Activated T-helper 1 cell treated with anti-CD3 and anti-CD28 coated beads, Interleukin-2, amount 50 U/mL, for 16 hours (primary cell): ENCODE data around the gene ATXN7L1.

Experiments used
- DNase-seq, 2 donors: peaks; one replicate each; pipeline ENCODE4 v3.0.0-alpha.2; 2020; ENCODE audit warnings: low read depth in 1 of 2, low spot score in 1 of 2

The ATXN7L1 gene

DNA sequence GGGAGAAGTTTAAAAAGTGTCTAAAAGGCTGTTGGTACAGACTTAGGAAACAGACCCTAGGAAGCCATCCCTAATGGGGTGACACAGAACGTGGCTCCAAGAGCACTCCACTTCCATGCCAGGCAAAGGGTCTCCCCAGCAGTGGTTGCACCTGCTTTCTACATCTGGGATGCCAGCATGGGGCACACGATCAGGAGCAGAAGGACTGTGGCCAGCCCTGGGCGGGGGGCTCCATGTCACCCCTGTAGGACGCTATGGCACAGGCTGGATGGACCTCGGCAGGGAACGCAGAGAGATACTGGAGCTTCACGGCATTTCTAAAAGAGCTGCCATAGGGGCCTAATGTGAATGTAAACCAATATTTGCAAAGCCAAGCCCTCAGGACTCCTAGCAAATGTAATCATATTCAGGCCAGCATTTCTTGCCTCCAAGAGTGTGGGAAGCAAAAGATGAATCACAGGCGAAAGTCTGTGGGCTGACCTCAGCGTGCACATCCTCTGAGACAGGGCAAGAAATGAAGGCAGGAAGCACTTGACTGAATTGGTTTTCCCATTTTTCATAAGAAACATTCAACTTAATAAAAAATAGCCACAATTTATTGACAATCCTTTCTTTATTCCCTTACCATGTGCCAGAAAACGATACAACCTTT is 93.9 kb downstream of the ATXN7L1 start:
- no peak for DNase-seq

DNA sequence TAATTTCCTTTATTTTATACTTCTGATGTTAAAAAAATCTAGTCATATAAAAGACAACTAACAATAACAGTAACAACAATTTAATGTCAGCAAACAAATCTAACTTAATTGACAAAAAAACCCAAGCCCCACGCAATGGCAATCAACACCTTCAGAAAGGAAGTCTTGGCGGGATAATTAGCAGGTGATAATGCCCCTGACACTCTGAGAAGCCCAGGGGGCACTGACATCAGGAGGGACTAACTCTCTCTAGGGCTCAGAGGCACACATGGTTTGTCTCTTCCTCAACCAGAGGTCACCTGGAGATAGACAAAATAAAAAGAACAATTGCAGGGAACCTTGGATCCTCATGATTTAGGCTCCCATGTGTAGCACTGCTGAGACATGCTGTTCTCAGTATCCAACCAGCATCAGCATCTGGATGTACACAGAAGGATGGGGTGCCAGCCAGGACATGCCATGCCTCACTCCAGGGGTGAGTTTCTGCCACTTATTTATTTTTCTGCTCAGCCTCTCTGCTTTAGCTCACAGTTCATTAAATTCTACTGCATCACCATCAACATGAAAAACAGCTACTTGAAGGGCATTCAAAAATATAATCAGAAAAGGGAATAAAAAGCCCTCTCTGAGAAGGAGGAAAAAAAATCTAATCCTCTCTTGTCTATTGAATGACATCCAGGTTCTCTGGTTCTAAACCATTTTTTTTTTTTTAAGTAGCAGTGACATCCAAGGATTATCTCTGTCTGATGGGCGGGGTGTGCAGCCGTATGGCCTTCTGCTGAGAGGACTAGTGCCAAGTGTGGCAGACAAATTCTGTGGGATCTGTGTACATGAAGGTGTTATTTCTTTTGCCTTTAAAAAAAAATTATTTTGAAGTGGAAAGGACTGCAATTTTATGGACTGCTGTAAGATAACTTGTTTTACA is 96.3 kb downstream of the ATXN7L1 start:
- DNase-seq = no peak

GRCh38 chr7:105778956-105779355 is 97.4 kb downstream of the ATXN7L1 start:
- no peak for DNase-seq

DNA sequence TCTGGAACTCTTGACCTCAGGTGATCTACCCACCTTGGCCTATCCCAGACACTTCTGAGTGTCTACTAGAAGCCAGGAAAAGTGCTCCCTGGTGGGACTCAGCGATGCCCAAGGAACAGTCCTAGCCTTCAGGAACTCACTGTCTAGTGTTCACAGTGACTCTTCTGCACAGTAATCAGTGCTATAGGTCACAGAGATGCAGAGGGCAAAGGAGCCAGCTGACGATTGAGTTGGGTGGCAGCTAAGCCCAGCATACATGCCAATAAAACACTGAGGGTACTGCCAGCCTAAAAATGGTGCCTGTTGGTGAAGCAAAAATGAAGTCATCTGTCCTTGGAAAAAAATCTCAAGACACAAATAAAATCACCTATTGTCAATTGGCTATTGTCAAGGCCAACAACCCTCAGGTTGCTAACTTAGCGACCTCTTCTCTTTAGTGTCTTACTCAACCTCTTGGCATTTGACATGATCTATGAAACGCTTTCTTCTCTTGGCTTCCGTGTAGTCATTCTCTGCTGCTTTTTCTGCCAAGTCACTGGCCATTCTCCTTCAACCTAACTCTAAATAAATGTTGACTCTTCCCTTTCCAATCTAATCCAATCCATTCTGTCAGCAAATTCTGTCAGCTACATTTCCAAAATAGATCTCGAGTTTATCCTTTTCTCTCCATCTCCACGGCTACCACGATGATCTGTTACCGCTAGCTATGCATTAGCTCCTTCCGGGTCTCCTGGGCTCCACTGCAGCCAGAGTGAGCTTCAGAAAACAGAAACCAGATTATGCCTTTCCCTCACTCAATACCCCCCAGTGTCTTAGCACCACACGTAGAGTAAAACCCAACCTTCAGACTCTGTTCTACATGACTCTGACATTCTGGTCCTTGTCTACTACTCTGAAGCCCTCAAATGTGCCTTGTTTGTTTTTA is 99.2 kb downstream of the ATXN7L1 start:
- no peak for DNase-seq

- DNase-seq = no peak
These were observed 100.2 kb downstream of the ATXN7L1 start for GRCh38 chr7:105776068-105776790.

- DNase-seq = no peak
These were observed 100.8 kb downstream of the ATXN7L1 start for GRCh38 chr7:105775580-105775979.

GRCh38 chr7:105773030-105773460 is 103.4 kb downstream of the ATXN7L1 start:
- DNase-seq = no peak

GRCh38 chr7:105769901-105770628 is 106.3 kb downstream of the ATXN7L1 start:
- DNase-seq = no peak

DNA sequence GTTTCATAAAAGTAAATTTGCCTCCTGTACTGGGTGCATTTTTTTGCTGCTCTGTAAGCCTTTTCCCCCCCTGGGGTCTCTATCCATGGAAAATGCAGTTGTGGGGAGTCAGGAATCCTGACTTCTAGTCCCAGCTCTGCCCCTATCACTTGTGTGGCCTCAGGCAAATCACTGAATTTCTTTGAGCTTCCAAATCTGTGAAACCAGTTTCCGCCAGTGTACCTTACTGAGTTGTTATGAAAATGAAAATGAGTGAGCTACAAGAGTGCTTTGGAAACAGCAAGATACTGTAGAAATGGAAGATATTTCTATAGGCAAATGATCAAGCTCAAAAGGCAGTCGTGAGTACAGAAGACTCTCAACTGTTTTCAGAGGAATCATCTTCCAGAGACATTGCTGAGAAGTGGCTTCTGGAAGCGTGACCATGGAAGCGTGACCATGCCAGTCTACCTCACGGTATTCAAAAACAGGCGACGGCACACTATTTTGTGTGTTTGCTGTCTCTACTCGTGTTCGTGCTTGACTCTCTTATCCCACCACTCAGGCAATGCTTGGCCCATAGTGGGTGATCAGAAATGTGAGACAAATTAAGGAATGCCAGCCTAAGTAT is 107.4 kb downstream of the ATXN7L1 start:
- DNase-seq = no peak

DNA sequence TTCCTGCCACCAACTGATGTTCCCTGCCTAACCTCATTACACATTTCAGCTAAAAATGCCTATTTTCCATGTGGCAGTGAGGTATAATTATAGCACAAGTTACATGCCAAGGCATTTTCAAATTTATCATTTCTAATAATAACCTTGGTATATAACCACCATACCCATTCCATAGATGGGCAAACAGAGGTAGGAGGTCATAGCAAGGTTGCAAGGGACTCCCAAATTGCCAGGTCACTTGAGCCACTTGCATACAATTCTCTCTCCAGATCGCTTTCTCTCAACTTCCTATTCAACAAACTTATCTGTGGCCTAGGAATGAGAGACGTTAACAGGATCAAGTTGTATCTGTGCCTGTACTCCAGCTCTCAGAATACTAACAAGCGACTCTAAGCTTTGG is 108.3 kb downstream of the ATXN7L1 start:
- DNase-seq = no peak

GRCh38 chr7:105766421-105767073 is 109.9 kb downstream of the ATXN7L1 start:
- DNase-seq = no peak

DNA sequence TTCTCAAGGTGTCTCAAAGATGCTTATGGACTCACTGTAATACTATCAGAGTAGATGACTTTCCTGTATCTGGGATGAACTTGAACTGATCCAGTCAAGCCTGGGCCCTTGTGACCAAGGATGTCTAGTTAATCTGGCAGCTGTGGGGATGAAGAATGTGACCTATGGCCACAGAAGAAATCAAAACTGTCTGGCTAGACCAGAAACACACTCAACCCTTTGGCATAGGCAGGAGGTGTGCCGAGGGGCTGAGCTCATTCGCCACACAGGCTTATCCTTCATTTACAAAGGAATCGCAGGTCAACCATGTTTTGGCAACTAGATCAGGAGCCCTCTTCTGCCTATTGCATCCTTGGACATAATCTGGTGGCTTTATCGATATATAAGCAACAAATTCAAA is 110.6 kb downstream of the ATXN7L1 start:
- DNase-seq = no peak

DNA sequence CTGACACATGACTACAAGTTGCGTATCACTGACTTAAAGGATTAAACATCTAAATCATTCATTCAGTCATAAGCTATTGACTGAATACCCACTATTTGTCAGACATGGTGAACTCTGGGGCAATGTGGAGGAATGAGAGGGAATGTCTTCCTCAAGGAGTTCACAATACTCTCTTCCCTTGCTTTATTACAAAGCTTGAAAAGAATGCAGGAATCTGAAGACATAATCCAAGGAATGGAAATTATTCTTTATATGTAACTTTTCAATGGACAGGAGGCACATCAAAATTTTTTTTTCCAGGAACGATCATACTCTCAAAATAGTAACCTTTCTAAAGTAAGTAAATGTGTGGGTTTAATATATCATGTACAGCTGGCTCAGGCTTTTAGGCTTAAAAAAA is 111.9 kb downstream of the ATXN7L1 start:
- DNase-seq = no peak

DNA sequence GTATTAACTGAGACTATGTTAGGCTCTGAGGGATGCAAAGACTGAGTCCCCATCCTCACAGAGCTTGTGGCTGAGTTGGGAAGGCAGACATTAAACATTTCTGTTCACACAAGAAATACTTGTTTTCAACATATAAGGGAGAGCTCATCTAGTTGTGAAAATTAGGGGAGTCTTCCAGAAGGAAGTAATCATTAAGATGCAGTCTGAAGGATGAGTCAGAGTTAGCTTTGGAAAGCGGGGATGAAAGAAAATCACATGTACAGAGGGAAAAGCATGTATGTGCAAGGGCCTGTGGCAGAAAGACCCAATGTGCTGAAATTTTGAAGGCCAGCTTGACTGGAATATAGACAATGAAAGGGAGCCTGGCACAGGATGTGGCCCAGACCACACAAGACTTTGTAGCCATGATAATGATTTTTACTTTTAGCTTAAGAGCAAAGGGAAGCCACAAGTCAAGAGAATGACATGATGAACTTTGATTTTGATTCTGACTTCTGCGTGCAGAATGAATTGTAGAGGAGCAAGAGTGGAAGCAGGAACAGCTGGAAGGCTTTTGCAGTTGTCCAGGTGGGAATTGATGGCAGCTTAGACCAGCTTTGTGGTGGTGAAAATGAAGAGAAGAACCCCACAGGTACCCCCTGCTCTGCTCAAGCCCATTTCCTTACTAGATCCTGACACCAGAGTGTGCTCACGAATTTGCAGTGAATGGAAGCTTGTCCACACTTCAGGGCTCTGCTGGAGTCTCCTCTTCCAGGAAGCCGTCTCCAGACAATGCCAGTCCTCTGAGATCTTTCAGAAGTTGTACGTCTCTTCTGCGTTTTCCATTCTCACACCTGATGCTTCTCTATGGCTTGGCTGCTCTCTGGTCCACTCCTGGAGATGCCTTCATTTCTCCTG is 115.6 kb downstream of the ATXN7L1 start:
- no peak for DNase-seq

GRCh38 chr7:105759670-105760550 is 116.5 kb downstream of the ATXN7L1 start:
- no peak for DNase-seq

GRCh38 chr7:105756367-105756766 is 120.0 kb downstream of the ATXN7L1 start:
- DNase-seq = no peak

GRCh38 chr7:105752671-105753275 is 123.6 kb downstream of the ATXN7L1 start:
- DNase-seq = no peak
